Measurements from ENCODE around the gene THAP11. TPM values are rescaled to one million over a fixed set of nuclear protein-coding genes. Genes with fewer than 3 reads are reported as not detected.

Gene THAP11
- total and polyA plus RNA-seq, 4 donors, result 9.6 to 31.1 (median 24.6) TPM

- H3K9ac ChIP-seq (ENCODE audit: insufficient read depth in 1 of 2, low read length in 2 of 2), result no peak overlapping the region
- no peaks in the 10 kb centered on the region for H3K9me3 ChIP-seq (ENCODE audit: control insufficient read depth in 4 of 4, insufficient read depth in 3 of 4, low read length in 3 of 4)
- no peak for TF ChIP-seq CTCF (IDR thresholded peaks at IDR 0.05; ENCODE audit: control extremely low read depth, extremely low read depth)
- no peaks in the 10 kb centered on the region for H3K27me3 ChIP-seq (ENCODE audit: control insufficient read depth in 3 of 3, insufficient read depth in 3 of 3, low read length in 2 of 3)
- DNase-seq (no peak), ATAC-seq (ENCODE audit: insufficient read depth, low FRiP score) (no peak)
- peak overlapping the region; percentile 84 to 94 for H3K27ac ChIP-seq (ENCODE audit: low read depth in 1 of 2, low read length in 1 of 2)
- peaks cover 0 to 9% (median 6%) of the 10 kb centered on the region in 4 donors for H3K36me3 ChIP-seq (ENCODE audit: control insufficient read depth in 4 of 4, insufficient read depth in 4 of 4, low read length in 4 of 4)
- peaks cover 0 to 51% (median 12%) of the 10 kb centered on the region in 5 donors for H3K4me1 ChIP-seq (ENCODE audit: control insufficient read depth in 5 of 5, insufficient read depth in 5 of 5, low read length in 5 of 5)
- no peak overlapping the region for H3K4me3 ChIP-seq
- 51 to 52% methylated on average over 4 of the region's 4 CpGs for WGBS, 2 donors
Observed at GRCh38 chr16:67858500-67858899, 16.4 kb downstream of the THAP11 start.

GRCh38 chr16:67860589-67861398 is 18.7 kb downstream of the THAP11 start:
- Histone ChIP-seq H3K4me3 (no peak overlapping the region), H3K27me3 (ENCODE audit: control insufficient read depth in 3 of 3, insufficient read depth in 3 of 3, low read length in 2 of 3) (no peaks in the 10 kb centered on the region), H3K4me1 (ENCODE audit: control insufficient read depth in 5 of 5, insufficient read depth in 5 of 5, low read length in 5 of 5) (peaks cover 0 to 45% (median 12%) of the 10 kb centered on the region in 5 donors), H3K36me3 (ENCODE audit: control insufficient read depth in 4 of 4, insufficient read depth in 4 of 4, low read length in 4 of 4) (peaks cover 0 to 16% (median 6%) of the 10 kb centered on the region in 4 donors), H3K9ac (ENCODE audit: insufficient read depth in 1 of 2, low read length in 2 of 2) (no peak overlapping the region), H3K27ac (ENCODE audit: low read depth in 1 of 2, low read length in 1 of 2) (peak overlapping the region; percentile 35 to 81), H3K9me3 (ENCODE audit: control insufficient read depth in 4 of 4, insufficient read depth in 3 of 4, low read length in 3 of 4) (no peaks in the 10 kb centered on the region)
- ATAC-seq (ENCODE audit: insufficient read depth, low FRiP score), result no peak
- no peak for TF ChIP-seq CTCF (IDR thresholded peaks at IDR 0.05; ENCODE audit: control extremely low read depth, extremely low read depth)
- WGBS, 2 donors, result 84 to 92% methylated on average over 8 of the region's 8 CpGs
- DNase-seq, result no peak

GRCh38 chr16:67861877-67862276 is 19.8 kb downstream of the THAP11 start:
- Histone ChIP-seq H3K4me1 (ENCODE audit: control insufficient read depth in 5 of 5, insufficient read depth in 5 of 5, low read length in 5 of 5) (peaks cover 0 to 37% (median 9%) of the 10 kb centered on the region in 5 donors), H3K9me3 (ENCODE audit: control insufficient read depth in 4 of 4, insufficient read depth in 3 of 4, low read length in 3 of 4) (no peaks in the 10 kb centered on the region), H3K27ac (ENCODE audit: low read depth in 1 of 2, low read length in 1 of 2) (peak overlapping the region in 1 of 2 donors; percentile 81), H3K4me3 (no peak overlapping the region), H3K9ac (ENCODE audit: insufficient read depth in 1 of 2, low read length in 2 of 2) (no peak overlapping the region), H3K36me3 (ENCODE audit: control insufficient read depth in 4 of 4, insufficient read depth in 4 of 4, low read length in 4 of 4) (peaks cover 0 to 16% (median 5%) of the 10 kb centered on the region in 4 donors), H3K27me3 (ENCODE audit: control insufficient read depth in 3 of 3, insufficient read depth in 3 of 3, low read length in 2 of 3) (no peaks in the 10 kb centered on the region)
- WGBS, 2 donors, result 87 to 90% methylated on average over 6 of the region's 6 CpGs
- ATAC-seq (ENCODE audit: insufficient read depth, low FRiP score) (no peak), DNase-seq (no peak)
- TF ChIP-seq CTCF (IDR thresholded peaks at IDR 0.05; ENCODE audit: control extremely low read depth, extremely low read depth), result no peak

Data from lung (tissue), 12 donors.